ENCODE data around the gene NEMP2. TPM values are rescaled to one million over a fixed set of nuclear protein-coding genes. Genes with fewer than 3 reads are reported as not detected.

Gene NEMP2
- polyA plus RNA-seq, 1 donor = 4.1 TPM

DNA sequence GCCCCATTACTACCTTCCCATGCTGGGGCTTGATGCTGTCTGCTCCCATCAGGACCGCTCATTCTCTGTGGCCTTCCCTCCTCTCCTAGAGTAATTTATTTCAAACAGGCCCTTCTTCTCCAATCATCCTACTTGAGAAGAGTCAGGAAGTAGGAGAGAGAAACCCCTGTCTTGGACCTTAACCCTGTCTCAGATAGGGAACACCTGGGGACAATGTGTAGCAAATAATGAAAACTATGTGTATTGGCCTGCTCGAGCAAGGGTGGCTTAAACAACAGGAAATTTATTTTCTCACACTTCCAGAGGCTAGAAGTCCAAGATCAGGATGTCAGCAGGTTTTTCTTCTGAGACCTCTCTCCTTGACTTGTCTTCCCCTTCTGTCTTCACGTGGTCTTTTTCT lies 26.6 kb upstream of the NEMP2 start:
- no peak for DNase-seq (ENCODE audit: low read depth)

GRCh38 chr2:190554357-190555006 lies 20.0 kb upstream of the NEMP2 start:
- DNase-seq (ENCODE audit: low read depth) = no peak

DNA sequence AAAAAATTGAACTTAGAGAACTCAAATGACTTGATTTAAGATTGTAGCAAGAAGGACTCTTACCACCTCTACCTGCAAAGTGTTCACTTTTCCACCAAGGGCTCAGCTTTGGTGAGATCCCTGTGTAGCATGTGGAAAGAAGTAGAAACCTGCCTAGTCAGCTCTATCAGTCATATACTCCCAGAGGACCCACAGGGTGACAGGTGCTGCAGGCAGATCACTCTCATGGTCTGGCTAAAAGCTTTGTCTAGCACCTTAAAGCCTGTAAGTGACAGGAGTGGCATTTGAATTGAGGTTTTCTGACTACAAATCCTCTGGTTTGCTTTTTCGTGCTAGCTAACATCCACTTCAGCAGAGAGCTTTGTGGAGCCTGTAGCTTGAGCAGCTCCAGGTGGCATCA lies 18.7 kb upstream of the NEMP2 start:
- no peak for DNase-seq (ENCODE audit: low read depth)

GRCh38 chr2:190551928-190552327 lies 17.4 kb upstream of the NEMP2 start:
- DNase-seq (ENCODE audit: low read depth) = no peak

GRCh38 chr2:190550137-190550536 lies 15.6 kb upstream of the NEMP2 start:
- no peak for DNase-seq (ENCODE audit: low read depth)

DNA sequence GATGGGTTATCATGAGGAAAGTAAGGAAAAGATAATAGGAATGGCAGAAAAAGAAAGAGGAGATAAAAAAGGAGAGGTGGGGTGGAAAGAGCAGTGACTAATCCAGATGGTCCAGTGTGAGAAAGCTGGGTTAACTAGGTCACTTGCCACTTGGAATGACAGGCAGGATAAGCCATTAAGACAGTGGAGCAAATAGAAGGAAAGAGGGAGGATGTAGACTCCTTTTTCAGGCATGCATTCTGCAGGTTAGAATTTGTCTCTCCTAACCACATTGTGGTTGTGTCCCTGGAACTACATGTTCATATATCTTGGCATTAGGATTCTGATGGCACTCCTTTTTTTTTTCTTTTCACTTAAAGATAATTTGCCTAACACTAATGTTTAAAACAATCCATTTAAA lies 13.4 kb upstream of the NEMP2 start:
- DNase-seq (ENCODE audit: low read depth) = no peak

- DNase-seq (ENCODE audit: low read depth) = no peak
These were observed 12.2 kb upstream of the NEMP2 start for GRCh38 chr2:190546734-190547133.

DNA sequence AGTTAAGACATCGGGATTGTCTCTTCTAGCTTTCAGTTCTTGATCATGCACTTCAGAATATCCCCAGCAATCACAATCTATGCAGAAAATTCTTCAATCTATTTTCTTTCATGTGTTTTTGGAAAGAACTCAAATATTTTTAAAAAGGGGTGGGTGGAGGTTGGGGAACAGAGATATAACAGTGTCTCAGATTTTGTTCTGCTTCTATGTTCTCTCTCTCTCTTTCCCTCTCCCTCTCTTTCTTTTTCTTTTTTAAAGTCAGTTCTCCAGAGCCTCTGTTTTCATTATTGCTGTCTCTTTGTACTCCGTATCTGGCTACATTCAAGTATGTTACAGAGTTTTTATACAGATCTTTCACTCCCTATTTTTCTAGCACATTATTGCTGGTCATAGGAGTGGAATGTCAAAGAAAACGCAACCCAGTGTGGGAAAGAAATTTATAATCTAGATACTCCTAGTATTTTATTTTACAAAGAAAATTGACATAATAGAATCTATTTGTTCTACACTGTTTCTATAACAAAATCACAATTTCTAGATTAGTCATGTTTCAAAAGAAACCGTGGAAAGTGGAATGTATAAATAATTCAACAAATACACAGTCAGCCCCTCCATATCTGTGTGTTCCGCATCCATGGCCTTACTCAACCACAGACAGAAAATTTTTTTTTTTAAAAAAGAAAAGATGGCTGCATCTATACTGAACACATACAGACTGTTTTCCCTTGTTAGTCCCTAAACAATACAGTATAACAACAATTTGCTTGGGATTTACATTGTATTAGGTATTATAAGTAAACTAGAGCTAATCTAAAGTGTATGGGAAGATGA lies 11.2 kb upstream of the NEMP2 start:
- no peak for DNase-seq (ENCODE audit: low read depth)

DNA sequence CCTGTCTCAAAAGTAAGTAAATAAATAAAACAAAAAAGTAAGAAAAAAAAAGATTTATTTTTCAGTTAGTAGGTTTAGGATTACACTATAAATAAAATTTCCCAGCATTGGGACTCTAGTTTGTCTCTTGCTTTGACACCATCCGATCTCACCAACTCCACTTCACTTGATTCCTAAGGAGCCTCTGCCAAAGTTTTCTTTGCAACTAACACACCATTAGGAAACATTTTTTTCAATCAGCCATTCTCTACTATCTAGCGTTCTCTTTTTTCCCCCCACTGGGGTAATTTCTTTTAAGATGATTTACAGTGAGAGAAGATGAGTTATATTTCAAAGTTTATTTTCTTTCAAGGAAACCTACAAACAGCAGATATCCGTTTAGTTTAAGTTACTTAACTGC lies 10.6 kb upstream of the NEMP2 start:
- DNase-seq (ENCODE audit: low read depth) = no peak

DNA sequence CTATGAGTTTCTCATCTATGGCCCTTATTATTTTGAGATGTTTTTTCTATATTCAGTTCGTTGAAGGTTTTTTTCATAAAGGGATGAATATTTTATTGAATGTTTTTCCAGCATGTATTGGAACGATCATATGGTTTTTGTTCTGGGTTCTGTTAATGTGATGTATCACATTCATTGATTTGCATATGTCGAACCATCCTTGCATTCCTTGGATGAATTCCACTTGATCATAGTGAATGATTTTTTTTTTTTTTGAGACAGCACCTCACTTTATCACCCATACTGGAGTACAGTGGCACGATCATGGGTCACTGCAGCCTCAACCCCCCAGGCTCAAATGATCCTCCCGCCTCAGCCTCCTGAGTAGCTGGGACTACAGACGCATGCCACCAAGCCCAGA lies 5.5 kb upstream of the NEMP2 start:
- DNase-seq (ENCODE audit: low read depth) = no peak

DNA sequence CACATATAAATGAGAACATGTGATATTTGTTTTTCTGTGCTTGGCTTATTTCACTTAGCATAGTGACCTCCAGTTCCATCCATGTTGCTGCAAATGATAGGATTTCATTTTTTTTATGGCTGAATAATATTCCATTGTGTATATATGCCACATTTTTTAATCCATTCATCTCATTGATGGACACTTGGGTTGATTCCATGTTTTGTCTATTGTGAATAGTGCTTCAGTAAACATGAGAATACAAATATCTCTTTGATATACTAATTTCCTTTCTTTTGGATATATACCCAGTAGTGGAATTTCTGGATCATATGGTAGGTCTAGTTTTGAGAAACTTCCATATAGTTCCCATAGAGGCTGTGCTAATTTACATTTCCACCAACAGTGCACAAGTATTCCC lies 3.7 kb upstream of the NEMP2 start:
- no peak for DNase-seq (ENCODE audit: low read depth)

- no peak for DNase-seq (ENCODE audit: low read depth)
These were observed 3.2 kb upstream of the NEMP2 start for GRCh38 chr2:190537765-190538164.

DNA sequence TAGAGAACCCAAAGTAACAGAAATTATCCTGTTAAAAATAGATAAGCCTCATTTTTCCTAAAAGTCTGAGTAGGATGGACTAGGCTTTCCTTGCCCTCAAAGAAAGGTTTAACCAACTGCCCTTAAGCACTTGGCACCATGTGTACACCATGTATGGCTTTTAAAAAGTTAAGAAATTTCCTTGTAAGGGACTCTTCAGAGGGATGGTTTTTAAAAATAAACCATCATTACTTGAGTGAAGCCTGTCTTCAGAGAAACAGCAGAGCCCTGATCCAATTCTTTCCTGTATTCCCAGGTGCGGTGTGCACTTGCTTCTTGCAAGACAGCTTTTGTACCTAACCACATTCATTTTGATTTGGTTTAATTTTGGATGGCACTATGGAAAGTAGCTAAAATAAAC lies 1.1 kb upstream of the NEMP2 start:
- no peak for DNase-seq (ENCODE audit: low read depth)

- DNase-seq (ENCODE audit: low read depth) = no peak
These were observed 558 bp upstream of the NEMP2 start for GRCh38 chr2:190535121-190535439.

DNA sequence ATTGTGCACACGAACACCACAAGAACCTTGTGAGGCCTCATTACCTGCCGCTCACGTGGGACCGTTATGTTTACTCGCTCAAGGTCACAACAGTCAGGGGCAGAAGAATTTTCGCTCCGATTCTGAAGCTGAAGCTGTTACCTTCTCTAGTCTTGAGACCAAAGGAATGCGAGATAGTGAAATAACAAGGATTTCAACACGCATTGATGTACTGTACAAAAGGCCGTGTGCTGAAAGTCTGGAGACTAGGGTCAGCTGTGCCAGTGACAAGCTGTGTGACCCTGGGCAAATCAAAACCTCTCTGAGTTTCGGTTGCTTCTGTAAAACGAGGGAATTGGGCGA lies 583 bp downstream of the NEMP2 start:
- no peak for DNase-seq (ENCODE audit: low read depth)

DNA sequence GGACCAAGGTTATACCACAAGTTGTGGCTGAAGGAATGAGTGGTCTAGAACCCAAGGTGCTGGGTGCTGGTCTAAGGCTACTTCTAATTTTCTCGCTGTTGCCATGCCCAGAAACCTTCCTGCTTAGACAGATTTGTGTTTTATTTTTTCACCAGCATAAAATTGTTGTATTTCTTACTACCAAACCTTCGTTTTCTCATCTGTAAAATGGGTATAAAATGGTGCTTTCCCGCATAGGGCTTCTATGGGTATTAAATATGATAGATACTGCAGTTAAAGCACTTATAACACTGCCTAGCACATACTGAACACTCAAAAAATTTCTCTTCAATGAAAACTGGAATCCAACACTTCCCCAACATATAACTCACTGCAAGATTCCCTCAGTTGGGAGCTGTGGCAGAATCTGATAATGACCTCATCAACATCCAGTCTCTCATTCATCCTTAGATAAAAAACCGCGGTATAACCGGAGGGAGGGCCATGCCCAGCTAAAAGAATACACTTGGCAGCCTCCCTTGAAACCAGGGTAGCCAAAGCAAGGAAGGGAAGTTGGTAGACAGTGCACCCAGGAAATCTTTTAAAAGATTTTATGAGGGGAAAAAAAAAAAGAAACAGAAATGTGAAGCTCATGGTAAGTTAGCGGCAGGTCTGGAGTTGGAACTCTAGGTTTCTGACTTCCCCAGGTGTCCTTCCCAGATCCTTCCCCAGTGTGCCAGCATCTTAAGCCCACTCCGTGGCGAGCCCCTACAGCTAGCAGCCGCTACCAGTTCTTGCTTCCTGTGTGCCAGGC lies 1.2 kb downstream of the NEMP2 start:
- no peak for DNase-seq (ENCODE audit: low read depth)

GRCh38 chr2:190532581-190532980 lies 1.9 kb downstream of the NEMP2 start:
- DNase-seq (ENCODE audit: low read depth) = no peak

DNA sequence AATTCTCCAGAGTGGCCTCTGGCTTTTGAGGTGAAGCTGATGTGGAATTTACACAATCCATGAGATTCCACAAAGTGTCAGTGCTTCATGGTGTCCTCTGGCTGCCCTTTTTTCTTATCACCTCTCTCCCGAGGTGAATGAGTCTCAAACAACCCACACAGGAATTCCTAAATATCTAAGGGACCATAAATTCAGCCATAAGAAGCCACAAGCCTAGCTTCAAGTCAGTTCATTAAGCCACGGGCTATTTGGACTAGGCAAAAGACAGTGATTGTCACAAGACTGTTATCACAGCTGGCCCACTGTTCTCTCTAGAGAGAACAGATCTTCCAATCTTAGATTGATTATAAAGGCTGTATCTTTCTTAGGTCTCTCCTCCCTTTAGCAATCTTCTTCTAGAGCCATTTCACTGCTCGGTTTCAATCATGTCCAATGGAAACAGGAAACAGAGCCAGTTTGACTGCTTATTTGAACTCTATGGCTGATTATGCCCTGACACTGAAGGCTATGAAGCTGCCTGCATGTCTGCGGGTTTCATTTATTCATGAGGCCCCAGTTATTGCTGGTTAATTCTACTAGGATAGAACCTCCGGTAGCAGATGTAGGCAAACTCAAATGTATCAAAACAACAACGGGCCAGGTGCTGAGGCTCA lies 4.1 kb downstream of the NEMP2 start:
- no peak for DNase-seq (ENCODE audit: low read depth)

DNA sequence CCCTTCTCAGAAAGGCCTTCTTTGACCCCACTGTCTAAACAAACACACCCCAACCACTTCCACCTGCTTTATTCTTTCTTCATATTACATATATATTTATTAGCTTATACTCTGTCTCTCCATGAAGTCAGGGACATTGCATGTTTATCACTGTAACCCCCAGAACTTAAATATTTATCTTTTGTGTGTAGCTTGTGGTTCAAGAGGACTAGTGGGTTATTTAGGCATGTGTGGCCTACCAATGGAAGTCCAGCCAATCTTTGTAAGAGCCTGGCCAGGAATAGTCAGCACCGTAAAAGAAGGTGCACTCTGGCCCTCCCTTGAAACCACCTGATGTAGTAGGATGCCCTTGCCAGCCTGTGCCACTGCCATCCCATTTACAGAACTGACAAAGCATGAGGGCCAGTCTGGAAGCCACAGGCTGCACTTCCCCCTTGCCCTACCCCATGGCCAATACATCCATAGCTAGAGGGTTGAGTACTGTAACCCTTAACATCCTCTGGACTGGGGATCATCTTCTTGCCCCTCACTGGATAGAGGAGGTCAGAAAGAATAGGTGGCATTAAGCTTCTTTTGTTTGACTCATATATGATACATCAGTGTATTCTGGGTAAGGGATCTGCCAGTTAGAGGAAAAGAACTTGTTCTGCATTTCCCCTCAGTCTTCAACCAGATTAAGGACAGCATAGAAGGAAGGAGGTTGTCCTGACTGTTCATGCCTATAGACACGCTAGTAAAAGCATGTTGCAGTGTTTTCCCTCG lies 4.9 kb downstream of the NEMP2 start:
- no peak for DNase-seq (ENCODE audit: low read depth)

DNA sequence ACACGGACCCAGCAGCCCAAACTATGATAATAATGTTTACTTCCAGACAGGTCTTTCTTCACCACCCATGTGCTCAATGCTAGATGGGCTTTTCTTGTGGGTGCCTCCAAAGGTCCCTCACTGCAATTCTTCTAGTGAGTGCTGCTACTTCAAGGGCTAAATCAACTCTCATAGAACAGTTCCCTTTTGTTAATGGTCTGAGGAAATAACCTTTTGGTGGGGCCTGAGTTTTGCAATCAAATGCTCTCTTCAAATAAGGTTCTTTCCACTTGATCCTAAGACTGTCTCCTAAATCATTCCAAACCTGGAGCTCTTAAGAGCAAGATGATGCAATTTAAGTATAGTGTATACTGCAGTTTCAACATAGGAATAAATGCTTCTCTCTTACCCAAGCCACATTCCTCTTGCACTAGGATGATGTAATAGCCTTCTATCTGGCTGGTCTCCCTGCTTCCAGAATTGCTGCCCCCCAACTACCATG lies 6.0 kb downstream of the NEMP2 start:
- no peak for DNase-seq (ENCODE audit: low read depth)

DNA sequence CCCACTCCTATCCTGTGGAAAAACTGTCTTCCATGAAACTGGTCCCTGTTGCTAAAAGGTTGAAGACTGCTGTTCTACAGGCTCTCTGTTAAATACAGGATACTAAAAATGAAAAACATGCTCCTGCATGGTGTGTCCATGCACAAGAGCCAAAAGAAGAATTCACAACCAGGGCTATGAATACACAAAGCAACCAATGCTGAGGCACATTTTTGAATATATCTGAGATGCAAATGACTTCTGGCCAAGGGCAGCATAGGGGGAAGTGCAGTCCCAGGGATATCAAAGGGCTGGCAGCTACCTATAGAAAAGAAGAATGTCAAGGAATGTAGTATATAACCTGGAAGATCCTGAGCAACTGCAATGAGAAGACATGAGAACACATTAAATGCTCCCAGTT lies 6.6 kb downstream of the NEMP2 start:
- DNase-seq (ENCODE audit: low read depth) = no peak

- DNase-seq (ENCODE audit: low read depth) = no peak
These were observed 7.3 kb downstream of the NEMP2 start for GRCh38 chr2:190527214-190527613.

All from forelimb muscle (tissue), 1 donor.